ENCODE data around the gene ADRA2C. TPM values are rescaled to one million over a fixed set of nuclear protein-coding genes. Genes with fewer than 3 reads are reported as not detected.

Gene ADRA2C
- total RNA-seq, 1 donor from 2014 or later, result 7.9 TPM

DNA sequence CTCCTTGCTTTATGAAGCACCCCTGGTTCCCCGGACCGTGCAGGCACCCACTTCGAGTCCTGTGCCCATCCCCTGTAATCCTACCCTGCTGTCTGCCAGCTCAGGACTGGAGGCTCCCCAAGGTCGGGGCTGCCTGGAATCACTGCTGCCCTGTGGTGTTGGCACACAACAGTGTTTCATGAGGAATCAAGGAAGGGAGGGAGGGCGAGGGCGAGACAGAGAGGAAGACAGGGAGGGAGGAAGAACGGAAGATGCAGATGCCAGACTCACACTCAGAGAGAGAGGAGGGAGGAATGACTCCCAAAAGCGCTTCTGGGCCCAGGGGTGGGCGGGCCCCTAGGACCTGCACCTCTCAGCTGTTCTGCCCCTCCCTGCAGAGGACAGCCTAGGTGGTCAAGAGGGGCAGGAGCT, 42.9 kb upstream of the ADRA2C start:
- peaks cover 8% of the 10 kb centered on the region for H3K9me3 Mint-ChIP-seq
- H3K27ac Mint-ChIP-seq, result no peak overlapping the region
- peaks cover 36% of the 10 kb centered on the region for H3K27me3 Mint-ChIP-seq
- TF ChIP-seq CTCF (conservative IDR thresholded peaks at IDR 0.05), result no peak
- H3K4me1 Mint-ChIP-seq (ENCODE audit: unreplicated experiment), result peaks cover 11% of the 10 kb centered on the region
- no peak overlapping the region for H3K4me3 Mint-ChIP-seq
- H3K36me3 Mint-ChIP-seq, result peaks cover 4% of the 10 kb centered on the region
- DNase-seq (ENCODE audit: extremely low spot score, unreplicated experiment), result no peak

- Mint-ChIP-seq H3K4me1 (ENCODE audit: unreplicated experiment) (peaks cover 11% of the 10 kb centered on the region), H3K4me3 (peak overlapping the region; percentile 64), H3K27ac (no peak overlapping the region), H3K27me3 (peaks cover 35% of the 10 kb centered on the region), H3K36me3 (no peaks in the 10 kb centered on the region), H3K9me3 (no peaks in the 10 kb centered on the region)
- peak; percentile 38 for TF ChIP-seq CTCF (conservative IDR thresholded peaks at IDR 0.05)
- no peak for DNase-seq (ENCODE audit: extremely low spot score, unreplicated experiment)
Measured at GRCh38 chr4:3724319-3725231, 41.6 kb upstream of the ADRA2C start.

- no peaks in the 10 kb centered on the region for H3K9me3 Mint-ChIP-seq
- H3K4me1 Mint-ChIP-seq (ENCODE audit: unreplicated experiment), result peaks cover 7% of the 10 kb centered on the region
- H3K27me3 Mint-ChIP-seq, result peaks cover 29% of the 10 kb centered on the region
- no peak for DNase-seq (ENCODE audit: extremely low spot score, unreplicated experiment)
- H3K36me3 Mint-ChIP-seq, result no peaks in the 10 kb centered on the region
- H3K4me3 Mint-ChIP-seq, result no peak overlapping the region
- TF ChIP-seq CTCF (conservative IDR thresholded peaks at IDR 0.05), result no peak
- H3K27ac Mint-ChIP-seq, result no peak overlapping the region
Measured at GRCh38 chr4:3725936-3726870, 40.0 kb upstream of the ADRA2C start.

DNA sequence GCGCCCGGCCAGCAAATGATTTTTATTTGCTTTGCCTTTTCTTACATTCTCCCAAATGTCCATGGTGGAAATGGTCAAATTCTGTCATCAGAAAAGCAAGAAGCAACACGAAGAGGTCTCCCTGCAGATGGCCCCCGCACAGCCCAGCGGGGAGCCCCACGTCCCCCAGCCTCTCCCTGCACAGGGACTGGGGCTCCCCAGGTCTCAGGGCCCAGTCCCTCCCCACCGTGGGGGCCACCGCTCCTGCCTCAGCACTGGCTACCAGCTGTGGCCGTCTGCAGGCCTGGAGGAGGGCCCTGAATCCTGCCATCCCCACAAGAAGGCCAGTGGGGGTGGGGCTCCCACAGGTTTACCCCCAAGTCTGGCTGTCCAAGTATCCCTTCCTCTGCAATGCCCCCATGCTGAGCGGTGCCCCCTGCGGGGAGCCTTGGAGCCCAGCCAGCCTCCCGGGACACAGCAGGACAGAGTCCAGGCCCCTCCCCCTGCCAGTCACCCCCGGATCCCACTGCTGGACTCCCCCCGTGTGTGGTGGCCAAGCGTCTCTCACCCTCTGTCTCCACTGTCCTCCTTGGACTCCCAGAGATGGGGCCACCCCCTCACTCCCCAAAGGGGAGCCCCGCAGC, 38.2 kb upstream of the ADRA2C start:
- peaks cover 29% of the 10 kb centered on the region for H3K27me3 Mint-ChIP-seq
- TF ChIP-seq CTCF (conservative IDR thresholded peaks at IDR 0.05), result no peak
- H3K4me3 Mint-ChIP-seq, result no peak overlapping the region
- no peaks in the 10 kb centered on the region for H3K9me3 Mint-ChIP-seq
- no peak for DNase-seq (ENCODE audit: extremely low spot score, unreplicated experiment)
- no peaks in the 10 kb centered on the region for H3K36me3 Mint-ChIP-seq
- H3K27ac Mint-ChIP-seq, result no peak overlapping the region
- H3K4me1 Mint-ChIP-seq (ENCODE audit: unreplicated experiment), result peaks cover 7% of the 10 kb centered on the region

GRCh38 chr4:3729188-3729881, 36.9 kb upstream of the ADRA2C start:
- Mint-ChIP-seq H3K4me1 (ENCODE audit: unreplicated experiment) (peaks cover 6% of the 10 kb centered on the region), H3K9me3 (no peaks in the 10 kb centered on the region), H3K27ac (peak overlapping the region; percentile 9), H3K36me3 (no peaks in the 10 kb centered on the region), H3K4me3 (no peak overlapping the region), H3K27me3 (peaks cover 20% of the 10 kb centered on the region)
- TF ChIP-seq CTCF (conservative IDR thresholded peaks at IDR 0.05), result no peak
- DNase-seq (ENCODE audit: extremely low spot score, unreplicated experiment), result no peak
